DND-41 (cell line): Measurements from ENCODE around the gene BCL11B.

Source experiments
- CTCF ChIP-seq: IDR thresholded peaks from 2 replicates; pipeline ENCODE4 v1.5.1; 2012; ENCODE audit warnings: borderline replicate concordance, low read length, moderate library complexity, mild to moderate bottlenecking; ENCODE audit not compliant: poor library complexity, severe bottlenecking; ENCODE audit errors: extremely low read depth
- EZH2 ChIP-seq: IDR thresholded peaks from 3 replicates; pipeline ENCODE4 v1.6.1; 2012; ENCODE audit warnings: borderline replicate concordance, low read depth, mild to moderate bottlenecking, moderate library complexity, low read length, inconsistent platforms; ENCODE audit not compliant: severe bottlenecking

- TF ChIP-seq EZH2 (no peak), CTCF (no peak)
These were observed 616 bp downstream of the BCL11B start for GRCh38 chr14:99271221-99271941.
